Transverse colon (tissue), 4 donors: Measurements from ENCODE around the gene ZCCHC3.

Source experiments
- EP300 ChIP-seq: sonication (generic); formaldehyde crosslinking; IDR thresholded peaks from one replicate; pipeline ENCODE4 v1.6.1; 2017; ENCODE audit warnings: antibody characterized with exemption, low read depth
- POLR2A ChIP-seq: fragments of 450-650 bp; IDR thresholded peaks from one replicate; pipeline ENCODE4 v1.6.1; 2016; ENCODE audit warnings: antibody characterized with exemption, mild to moderate bottlenecking, moderate library complexity
- POLR2AphosphoS5 ChIP-seq, 3 donors: sonication (generic); formaldehyde crosslinking; IDR thresholded peaks; one replicate each; pipeline ENCODE4 v1.6.1; 2016; ENCODE audit warnings: antibody characterized with exemption in 3 of 3
- TF ChIP-seq, protein P1 (sequence below), 5 experiments: fragments of 200-600 bp in 3 of 5; fragments of 450-650 bp in 2 of 5; sonication (generic) in 3 of 5; IDR thresholded peaks; 1 replicate in 2 of 5; 2 replicates in 3 of 5; pipeline ENCODE4 v1.5.1; 2016 to 2017; ENCODE audit warnings: antibody characterized with exemption in 5 of 5, inconsistent platforms in 3 of 5, mild to moderate bottlenecking in 2 of 5, moderate library complexity in 1 of 5

DNA sequence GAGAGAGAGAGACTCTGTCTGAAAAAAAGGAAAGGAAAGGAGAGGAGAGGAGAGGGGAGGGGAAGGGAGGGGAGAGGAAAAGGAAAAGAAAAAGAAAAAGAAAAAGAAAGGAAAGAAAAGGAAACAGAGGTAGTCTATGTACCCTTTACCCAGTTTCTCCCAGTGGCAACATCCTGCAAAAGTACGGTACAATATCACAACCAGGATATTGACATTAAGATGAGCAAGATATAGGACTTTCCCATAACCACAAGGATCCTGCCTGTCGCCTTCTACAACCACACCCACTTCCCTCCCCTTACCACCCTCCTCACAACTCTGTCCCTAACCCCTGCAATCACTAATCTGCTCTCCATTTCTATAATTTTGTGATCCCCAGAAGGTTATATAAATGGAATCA is 10.9 kb upstream of the ZCCHC3 start:
- TF ChIP-seq EP300 (no peak), POLR2A (no peak), POLR2AphosphoS5 (IDR thresholded peaks at IDR 0.05) (no peak)
- TF ChIP-seq, protein P1, sequence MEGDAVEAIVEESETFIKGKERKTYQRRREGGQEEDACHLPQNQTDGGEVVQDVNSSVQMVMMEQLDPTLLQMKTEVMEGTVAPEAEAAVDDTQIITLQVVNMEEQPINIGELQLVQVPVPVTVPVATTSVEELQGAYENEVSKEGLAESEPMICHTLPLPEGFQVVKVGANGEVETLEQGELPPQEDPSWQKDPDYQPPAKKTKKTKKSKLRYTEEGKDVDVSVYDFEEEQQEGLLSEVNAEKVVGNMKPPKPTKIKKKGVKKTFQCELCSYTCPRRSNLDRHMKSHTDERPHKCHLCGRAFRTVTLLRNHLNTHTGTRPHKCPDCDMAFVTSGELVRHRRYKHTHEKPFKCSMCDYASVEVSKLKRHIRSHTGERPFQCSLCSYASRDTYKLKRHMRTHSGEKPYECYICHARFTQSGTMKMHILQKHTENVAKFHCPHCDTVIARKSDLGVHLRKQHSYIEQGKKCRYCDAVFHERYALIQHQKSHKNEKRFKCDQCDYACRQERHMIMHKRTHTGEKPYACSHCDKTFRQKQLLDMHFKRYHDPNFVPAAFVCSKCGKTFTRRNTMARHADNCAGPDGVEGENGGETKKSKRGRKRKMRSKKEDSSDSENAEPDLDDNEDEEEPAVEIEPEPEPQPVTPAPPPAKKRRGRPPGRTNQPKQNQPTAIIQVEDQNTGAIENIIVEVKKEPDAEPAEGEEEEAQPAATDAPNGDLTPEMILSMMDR (IDR thresholded peaks at IDR 0.05), result no peak
